K562 (cell line): ENCODE data around the gene CDK11B. TPM values are rescaled to one million over a fixed set of nuclear protein-coding genes. Genes with fewer than 3 reads are reported as not detected.

Source experiments
- FOXM1 ChIP-seq, 2 experiments: fragments of 450-650 bp in 1 of 2; sonication (generic) in 1 of 2; formaldehyde crosslinking in 1 of 2; IDR thresholded peaks; 2 replicates each; pipeline versions ENCODE4 v1.6.1 to v1.9.0; 2017 to 2022; ENCODE audit warnings: low read depth in 2 of 2, mild to moderate bottlenecking in 2 of 2, missing genetic modification reagents in 1 of 2, moderate library complexity in 1 of 2
- KDM5B ChIP-seq: fragments of 200-600 bp; sonication (generic); IDR thresholded peaks from 2 replicates; pipeline ENCODE4 v1.6.1; 2012; ENCODE audit warnings: low read depth, mild to moderate bottlenecking, moderate library complexity, low read length, control low read depth, inconsistent platforms; ENCODE audit not compliant: insufficient replicate concordance
- MCM7 ChIP-seq, 2 experiments: fragments of 450-650 bp; IDR thresholded peaks; 2 replicates each; pipeline ENCODE4 v1.6.1; 2016 to 2018
- RB1 ChIP-seq: fragments of 450-650 bp; IDR thresholded peaks from 2 replicates; pipeline ENCODE4 v1.6.1; 2017; ENCODE audit warnings: low read depth, mild to moderate bottlenecking
- ZBTB11 ChIP-seq, 3 experiments: fragments of 200-800 bp in 1 of 3; fragments of 250-450 bp in 1 of 3; fragments of 450-650 bp in 1 of 3; sonication (Bioruptor Pico) in 1 of 3; sonication (Bioruptor generic) in 1 of 3; formaldehyde crosslinking in 1 of 3; IDR thresholded peaks; 2 replicates each; pipeline versions ENCODE4 v1.6.1 to v1.8.0; 2016 to 2022; ENCODE audit warnings: mild to moderate bottlenecking in 2 of 3, missing genetic modification characterization in 2 of 3, missing compliant biosample characterization in 1 of 3, moderate library complexity in 1 of 3
- ZNF134 ChIP-seq: fragments of 250-450 bp; sonication (Bioruptor Pico); conservative IDR thresholded peaks from 2 replicates; pipeline ENCODE4 v1.4.0; 2020
- polyA plus RNA-seq, 8 experiments: library from polyadenylated mRNA; depleted of rRNA in 4 of 8; stranded (reverse) in 5 of 8; unstranded in 3 of 8; fragments of >200 nt; fragmentation: Nextera tagmentation in 2 of 8; fragmentation: Illumina TruSeq in 1 of 8; extraction: Ambion mirVana in 2 of 8; extraction: Trizol in 1 of 8; gene quantifications; 2 replicates each; pipeline versions ENCODE4 v1.2.1 to v1.2.3, GENCODE V29; 2011 to 2014; ENCODE audit warnings: inconsistent platforms in 1 of 8, missing spikeins in 1 of 8
- total RNA-seq, 7 experiments: library from RNA; depleted of rRNA in 6 of 7; stranded (reverse); fragments of >200 nt in 6 of 7; fragmentation: Illumina TruSeq in 2 of 7; extraction: Trizol in 2 of 7; gene quantifications; 2 replicates each; pipeline versions ENCODE4 v1.2.1 to v1.2.3, GENCODE V29; 2011 to 2021; ENCODE audit warnings: low replicate concordance in 1 of 7
- TF ChIP-seq, protein P1 (sequence below), 3 experiments: fragments of 200-800 bp in 1 of 3; sonication (Bioruptor generic) in 1 of 3; sonication (generic) in 1 of 3; formaldehyde crosslinking in 1 of 3; IDR thresholded peaks; 2 replicates each; pipeline versions ENCODE4 v1.6.1 to v1.8.0; 2016 to 2022; ENCODE audit warnings: mild to moderate bottlenecking in 2 of 3, missing compliant biosample characterization in 2 of 3, missing genetic modification characterization in 2 of 3, missing genetic modification reagents in 1 of 3
- TF ChIP-seq, protein P2 (sequence below): sonication (generic); formaldehyde crosslinking; IDR thresholded peaks from 2 replicates; pipeline ENCODE4 v1.8.1; 2023; ENCODE audit warnings: mild to moderate bottlenecking, missing genetic modification reagents

CDK11B gene
- total and polyA plus RNA-seq, 9 of the 15 experiments (the other 6 are each of a cell fraction or from before 2014, with no cell fraction given), result 2.8 to 52.2 (median 19.5) TPM

- peak in 1 of 3 experiments; percentile 89; a peak in 2 of 6 replicates for TF ChIP-seq ZBTB11 (CRISPR knock-in tag; IDR thresholded peaks at IDR 0.05)
- TF ChIP-seq, protein P1, sequence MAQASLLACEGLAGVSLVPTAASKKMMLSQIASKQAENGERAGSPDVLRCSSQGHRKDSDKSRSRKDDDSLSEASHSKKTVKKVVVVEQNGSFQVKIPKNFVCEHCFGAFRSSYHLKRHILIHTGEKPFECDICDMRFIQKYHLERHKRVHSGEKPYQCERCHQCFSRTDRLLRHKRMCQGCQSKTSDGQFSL (CRISPR knock-in tag; IDR thresholded peaks at IDR 0.05), result no peak
- TF ChIP-seq, protein P1 (tag; IDR thresholded peaks at IDR 0.05), result no peak
- TF ChIP-seq MCM7 (IDR thresholded peaks at IDR 0.05), result no peak
- TF ChIP-seq ZNF134 (CRISPR knock-in tag), result no peak
- TF ChIP-seq, protein P2, sequence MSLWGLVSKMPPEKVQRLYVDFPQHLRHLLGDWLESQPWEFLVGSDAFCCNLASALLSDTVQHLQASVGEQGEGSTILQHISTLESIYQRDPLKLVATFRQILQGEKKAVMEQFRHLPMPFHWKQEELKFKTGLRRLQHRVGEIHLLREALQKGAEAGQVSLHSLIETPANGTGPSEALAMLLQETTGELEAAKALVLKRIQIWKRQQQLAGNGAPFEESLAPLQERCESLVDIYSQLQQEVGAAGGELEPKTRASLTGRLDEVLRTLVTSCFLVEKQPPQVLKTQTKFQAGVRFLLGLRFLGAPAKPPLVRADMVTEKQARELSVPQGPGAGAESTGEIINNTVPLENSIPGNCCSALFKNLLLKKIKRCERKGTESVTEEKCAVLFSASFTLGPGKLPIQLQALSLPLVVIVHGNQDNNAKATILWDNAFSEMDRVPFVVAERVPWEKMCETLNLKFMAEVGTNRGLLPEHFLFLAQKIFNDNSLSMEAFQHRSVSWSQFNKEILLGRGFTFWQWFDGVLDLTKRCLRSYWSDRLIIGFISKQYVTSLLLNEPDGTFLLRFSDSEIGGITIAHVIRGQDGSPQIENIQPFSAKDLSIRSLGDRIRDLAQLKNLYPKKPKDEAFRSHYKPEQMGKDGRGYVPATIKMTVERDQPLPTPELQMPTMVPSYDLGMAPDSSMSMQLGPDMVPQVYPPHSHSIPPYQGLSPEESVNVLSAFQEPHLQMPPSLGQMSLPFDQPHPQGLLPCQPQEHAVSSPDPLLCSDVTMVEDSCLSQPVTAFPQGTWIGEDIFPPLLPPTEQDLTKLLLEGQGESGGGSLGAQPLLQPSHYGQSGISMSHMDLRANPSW (CRISPR knock-in tag), result no peak
- TF ChIP-seq RB1, result peak; percentile 77
- no peak for TF ChIP-seq FOXM1 (IDR thresholded peaks at IDR 0.05; ENCODE audit: low read depth)
- peak; percentile 98 for TF ChIP-seq FOXM1 (CRISPR knock-in tag; IDR thresholded peaks at IDR 0.05; ENCODE audit: low read depth)
- peak; percentile 96 for TF ChIP-seq KDM5B
- TF ChIP-seq, all 486 proteins: peak for 178
Observed at GRCh38 chr1:1615256-1616044, 43.4 kb downstream of the CDK11B start, which contains the start of gene MIB2 (continued).
